Renal pelvis (tissue), 4 donors: ENCODE data around the gene SMC6. TPM values are rescaled to one million over a fixed set of nuclear protein-coding genes. Genes with fewer than 3 reads are reported as not detected.

Source experiments
- DNase-seq: peaks from one replicate; pipeline ENCODE4 v3.0.0-alpha.2; 2013
- polyA plus RNA-seq, 3 donors: library from polyadenylated mRNA; unstranded; fragments of 120-200 nt; gene quantifications; one replicate each; pipeline ENCODE4 v1.2.1, GENCODE V29; 2013; ENCODE audit not compliant: insufficient read length in 3 of 3

Gene SMC6
- polyA plus RNA-seq, 3 donors: 31.6 to 39.4 (median 35.1) TPM

- no peak for DNase-seq
These were observed 95.9 kb downstream of the SMC6 start for GRCh38 chr2:17657759-17658158.

- DNase-seq: no peak
These were observed 100.8 kb downstream of the SMC6 start for GRCh38 chr2:17652681-17653394.

- DNase-seq: no peak
These were observed 104.6 kb downstream of the SMC6 start for GRCh38 chr2:17649026-17649425.

- no peak for DNase-seq
These were observed 105.0 kb downstream of the SMC6 start for GRCh38 chr2:17648581-17648980.

GRCh38 chr2:17646838-17647701, 106.5 kb downstream of the SMC6 start:
- no peak for DNase-seq

GRCh38 chr2:17646081-17646554, 107.5 kb downstream of the SMC6 start:
- peak; percentile 88 for DNase-seq

GRCh38 chr2:17644997-17645720, 108.5 kb downstream of the SMC6 start:
- no peak for DNase-seq

GRCh38 chr2:17643031-17643615, 110.5 kb downstream of the SMC6 start:
- DNase-seq: no peak

- no peak for DNase-seq
These were observed 113.2 kb downstream of the SMC6 start for GRCh38 chr2:17640406-17640805.

GRCh38 chr2:17638196-17638743, 115.3 kb downstream of the SMC6 start:
- DNase-seq: no peak

- DNase-seq: no peak
These were observed 116.3 kb downstream of the SMC6 start for GRCh38 chr2:17637131-17637906.

GRCh38 chr2:17636257-17636656, 117.4 kb downstream of the SMC6 start:
- DNase-seq: no peak

GRCh38 chr2:17634997-17635396, 118.6 kb downstream of the SMC6 start:
- no peak for DNase-seq

- DNase-seq: no peak
These were observed 123.5 kb downstream of the SMC6 start for GRCh38 chr2:17630089-17630488.

- DNase-seq: no peak
These were observed 125.0 kb downstream of the SMC6 start for GRCh38 chr2:17628349-17629261.

- no peak for DNase-seq
These were observed 126.2 kb downstream of the SMC6 start for GRCh38 chr2:17627434-17627833.

- DNase-seq: no peak
These were observed 126.6 kb downstream of the SMC6 start for GRCh38 chr2:17626986-17627385.

- DNase-seq: no peak
These were observed 128.2 kb downstream of the SMC6 start for GRCh38 chr2:17625446-17625845.

- no peak for DNase-seq
These were observed 131.8 kb downstream of the SMC6 start for GRCh38 chr2:17621781-17622180.

GRCh38 chr2:17620841-17621240, 132.8 kb downstream of the SMC6 start:
- no peak for DNase-seq
